ENCODE results near the gene PTPRD.

PTPRD gene

GRCh38 chr9:10260501-10260900 is 352.3 kb downstream of the PTPRD start:
- DNase-seq = no peak

DNA sequence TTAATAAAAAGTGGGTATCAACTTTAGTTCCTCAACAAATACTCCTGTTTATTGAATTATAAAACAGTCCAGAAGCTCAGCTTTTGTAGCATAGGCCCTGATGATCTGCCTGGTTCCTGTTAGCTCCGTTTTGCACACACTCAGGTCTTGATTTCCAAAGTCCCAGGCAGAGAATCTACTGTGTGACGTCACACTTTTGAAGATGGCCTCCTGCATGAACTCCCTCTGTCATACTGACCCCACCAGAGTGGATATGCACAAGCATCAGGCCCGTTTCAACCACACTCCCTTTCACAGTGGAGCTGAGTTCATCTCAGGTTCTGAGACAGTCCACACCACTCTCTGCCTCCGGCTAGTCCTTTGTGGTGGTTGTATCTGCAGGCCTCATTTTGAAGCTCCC is 353.1 kb downstream of the PTPRD start:
- DNase-seq = no peak

GRCh38 chr9:10255758-10256157 is 357.0 kb downstream of the PTPRD start:
- no peak for DNase-seq

- DNase-seq = no peak
These were observed 358.5 kb downstream of the PTPRD start for GRCh38 chr9:10254338-10254737.

DNA sequence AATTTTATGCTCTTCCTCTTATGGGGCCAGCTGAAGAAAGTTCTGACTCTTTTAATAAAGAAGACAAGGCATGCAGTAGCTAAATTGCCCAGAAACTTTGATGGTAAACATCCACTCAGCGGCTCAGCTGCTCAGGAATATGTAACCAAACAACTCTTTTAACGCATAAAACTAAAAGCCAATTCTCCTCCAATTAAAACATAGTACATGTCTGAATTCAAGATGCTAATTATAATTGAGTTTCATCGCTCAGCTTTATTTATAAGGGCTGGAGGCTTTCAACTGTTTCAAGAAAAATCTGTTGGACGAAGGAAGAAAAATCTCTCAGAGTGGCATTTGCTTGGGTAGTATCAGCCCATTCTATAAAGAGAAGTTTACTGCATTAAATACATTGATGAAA is 359.5 kb downstream of the PTPRD start:
- no peak for DNase-seq

- DNase-seq = no peak
These were observed 360.6 kb downstream of the PTPRD start for GRCh38 chr9:10252174-10252573.

GRCh38 chr9:10251490-10251889 is 361.3 kb downstream of the PTPRD start:
- DNase-seq = no peak

DNA sequence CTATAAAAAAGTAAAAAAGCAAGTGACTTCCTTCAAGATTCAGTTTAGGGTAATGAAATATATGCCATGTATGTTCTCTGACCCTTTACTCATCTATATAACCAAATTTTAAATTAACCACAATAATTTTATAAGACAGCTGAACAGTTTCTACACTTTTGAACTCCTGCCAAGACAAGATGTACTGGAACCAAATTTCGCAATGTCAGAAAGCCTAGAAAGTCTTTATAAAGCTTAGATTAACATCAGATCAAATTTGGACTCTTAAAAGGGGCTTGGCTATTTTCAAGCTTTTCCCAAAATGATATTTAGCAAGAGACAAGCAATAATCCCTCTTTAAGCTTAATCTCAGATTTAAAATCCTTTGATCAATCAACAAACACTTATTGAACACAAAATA is 362.6 kb downstream of the PTPRD start:
- DNase-seq = no peak

- DNase-seq = no peak
These were observed 363.9 kb downstream of the PTPRD start for GRCh38 chr9:10248890-10249289.

DNA sequence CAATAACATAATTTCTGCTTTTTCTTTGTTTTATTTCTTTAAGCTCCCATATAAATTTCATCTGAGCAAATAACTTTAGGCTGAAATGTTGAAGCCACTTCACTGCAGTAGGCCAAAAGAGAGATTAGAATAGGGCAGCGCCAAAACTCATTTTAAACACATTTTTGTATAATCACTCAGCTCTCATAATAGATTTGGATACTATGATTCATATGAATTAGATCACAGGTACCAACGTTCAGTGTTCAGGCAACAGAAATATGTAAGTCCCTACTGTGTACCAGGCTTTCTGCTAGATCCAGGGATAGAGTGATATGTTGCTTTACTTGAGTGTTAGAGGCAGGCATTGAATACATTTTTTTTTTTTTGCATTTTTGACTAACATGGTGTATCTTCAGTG is 370.5 kb downstream of the PTPRD start:
- no peak for DNase-seq

DNA sequence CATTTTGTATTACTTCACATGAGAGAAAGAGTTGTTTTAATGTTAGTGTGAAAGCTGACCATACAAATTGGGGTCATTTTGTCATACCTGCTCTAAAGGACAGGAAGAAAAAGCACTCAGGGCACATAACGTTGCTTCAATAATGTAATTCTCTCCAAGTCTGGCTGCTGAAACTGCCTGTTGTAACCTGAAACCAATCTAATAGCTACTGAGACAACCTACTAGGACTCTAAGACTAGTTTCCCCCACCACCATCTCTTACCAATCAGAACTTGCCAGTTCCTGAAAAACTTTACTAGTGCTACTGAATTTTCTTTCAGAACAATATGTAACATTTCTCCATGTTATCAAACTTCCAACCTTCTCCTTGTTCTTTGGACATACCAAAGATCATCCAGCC is 374.7 kb downstream of the PTPRD start:
- DNase-seq = no peak

- DNase-seq = no peak
These were observed 375.2 kb downstream of the PTPRD start for GRCh38 chr9:10237584-10237983.

DNA sequence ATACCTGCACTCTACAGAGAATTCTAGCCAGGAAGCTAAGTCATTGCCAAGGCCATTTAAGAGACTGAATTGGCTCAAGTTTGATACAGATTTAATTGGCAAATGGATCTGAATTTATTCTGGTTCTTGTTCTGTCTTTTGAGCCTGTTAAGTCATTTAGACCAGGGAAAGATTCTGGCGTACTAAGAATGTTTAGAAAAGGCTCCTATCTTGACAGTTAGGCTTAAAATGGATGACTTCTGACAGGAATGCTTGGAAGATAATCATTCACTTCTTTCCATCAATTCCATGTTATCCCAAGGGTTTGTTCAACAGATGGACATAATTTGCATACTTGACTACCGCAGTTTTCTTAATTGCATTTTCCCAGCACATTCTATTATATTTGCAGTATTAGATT is 376.6 kb downstream of the PTPRD start:
- no peak for DNase-seq

DNA sequence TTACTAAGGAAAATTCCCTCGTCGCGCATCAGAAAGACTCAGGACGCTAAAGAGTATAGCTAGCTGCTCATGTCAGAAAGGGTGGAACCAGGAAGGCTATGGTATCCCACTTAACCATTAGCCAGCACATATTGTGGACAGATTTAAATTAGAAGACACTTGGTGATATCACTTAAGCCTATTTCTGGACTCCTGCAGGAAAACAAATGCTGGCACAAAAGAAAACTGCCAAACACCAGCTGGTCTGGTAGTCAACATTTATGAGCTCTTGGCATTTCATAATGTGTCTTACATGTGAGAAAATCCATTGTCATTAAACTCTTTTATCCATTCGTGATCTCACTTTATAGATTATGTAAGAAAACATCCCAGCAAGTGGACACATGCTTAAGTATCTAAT is 377.4 kb downstream of the PTPRD start:
- no peak for DNase-seq

DNA sequence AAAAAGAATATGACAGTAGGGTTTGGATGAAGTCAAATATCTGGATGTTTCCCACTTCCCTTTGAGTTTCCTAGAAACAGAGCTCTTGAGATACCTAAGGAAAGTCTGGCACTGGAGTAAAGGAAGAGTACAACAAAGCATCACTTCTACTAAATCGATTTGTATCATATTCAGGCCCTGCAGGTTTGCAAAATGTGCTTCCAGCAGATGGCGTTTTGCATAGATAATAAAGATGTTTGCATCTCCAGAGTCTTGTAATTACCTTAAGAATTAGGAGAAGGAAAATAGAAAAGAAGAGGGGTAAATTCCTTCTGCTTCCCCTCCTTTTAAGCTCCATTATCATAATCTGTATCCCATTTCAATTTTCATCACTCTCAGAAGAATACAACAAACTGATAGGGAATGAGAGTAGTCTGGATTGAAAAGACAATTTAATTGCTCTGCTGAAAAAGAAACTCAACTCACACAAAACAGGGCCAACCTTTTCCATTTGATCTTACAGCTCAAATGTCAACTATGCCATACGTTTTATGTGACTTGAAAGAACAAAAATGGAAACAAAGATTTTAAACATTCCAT is 380.4 kb downstream of the PTPRD start:
- no peak for DNase-seq

DNA sequence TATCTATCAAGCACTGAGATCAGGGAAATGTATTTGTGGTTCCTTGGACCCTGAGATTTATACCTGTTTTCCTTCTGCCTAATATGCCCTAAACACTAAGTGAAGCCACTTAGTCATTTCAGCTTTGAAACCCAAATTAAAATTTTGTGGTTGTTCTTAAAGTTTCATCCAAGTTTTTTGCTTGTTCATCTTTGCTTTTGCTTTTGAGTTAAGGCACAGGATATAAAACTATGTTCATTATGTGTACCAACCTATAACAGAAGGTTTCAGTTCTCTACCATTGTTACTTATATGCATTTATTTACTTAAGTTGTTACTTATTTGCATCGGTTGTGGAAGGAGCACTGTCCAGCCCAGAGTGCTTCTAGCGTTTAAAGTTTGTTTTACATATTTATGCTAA is 382.3 kb downstream of the PTPRD start:
- DNase-seq = no peak

- DNase-seq = no peak
These were observed 384.7 kb downstream of the PTPRD start for GRCh38 chr9:10228082-10228481.

DNA sequence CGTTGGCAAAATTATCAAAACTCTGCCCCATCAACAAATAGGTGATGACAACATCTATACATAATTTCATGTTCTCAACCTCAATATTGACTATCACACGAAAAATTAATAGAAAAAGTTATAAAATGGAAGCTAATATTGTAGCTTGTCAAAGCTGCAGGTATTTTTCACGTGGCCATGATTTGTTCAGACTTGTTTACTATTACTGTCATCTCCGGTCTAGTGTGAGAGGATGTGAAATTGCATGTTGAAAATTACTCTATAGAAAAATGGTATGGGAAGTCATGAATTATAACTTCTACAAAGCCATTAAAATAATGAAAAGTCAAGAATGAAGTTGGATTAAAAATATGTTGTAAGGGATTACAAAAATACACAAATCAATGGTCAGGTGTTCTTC is 385.8 kb downstream of the PTPRD start:
- DNase-seq = no peak

DNA sequence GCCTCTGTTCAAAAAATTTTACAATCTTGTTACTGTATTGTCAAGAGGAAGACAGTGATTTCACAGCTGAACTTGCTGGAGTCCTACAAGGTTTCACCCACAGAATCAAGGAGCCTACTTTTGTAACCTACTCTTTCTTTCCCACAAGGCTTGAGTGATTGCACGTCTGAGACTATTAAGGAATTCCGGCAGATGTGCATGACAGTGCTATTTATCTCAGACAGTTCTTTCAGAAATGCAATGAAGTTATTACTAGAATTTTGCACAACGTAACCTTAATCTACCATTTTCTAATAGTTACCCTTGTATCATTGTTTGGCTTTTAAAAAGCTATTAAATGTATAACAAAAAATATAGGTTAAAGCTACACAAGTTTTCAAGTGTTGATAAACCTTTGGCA is 400.1 kb downstream of the PTPRD start:
- no peak for DNase-seq

- DNase-seq = no peak
These were observed 404.1 kb downstream of the PTPRD start for GRCh38 chr9:10208691-10209069.

GRCh38 chr9:10204276-10204675 is 408.5 kb downstream of the PTPRD start:
- DNase-seq = no peak

DNA sequence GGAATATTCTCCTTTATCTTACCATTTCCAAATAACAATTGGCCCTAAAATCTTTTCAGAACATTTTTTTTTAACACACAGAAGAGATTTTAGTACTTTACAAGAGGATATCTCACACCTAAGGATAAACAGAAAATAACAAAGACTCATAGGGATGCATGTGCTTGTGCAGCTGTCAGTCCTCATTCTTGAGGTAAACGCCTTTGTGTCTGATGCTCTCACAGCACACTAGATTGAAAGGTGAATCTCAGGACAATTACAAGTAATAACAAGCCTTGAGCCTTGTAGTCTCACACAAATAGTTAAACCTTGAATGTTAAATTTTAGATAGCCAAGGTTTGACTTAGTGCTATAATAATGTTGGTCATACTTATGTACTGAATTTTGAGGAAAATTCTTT is 439.2 kb downstream of the PTPRD start:
- no peak for DNase-seq

DNA sequence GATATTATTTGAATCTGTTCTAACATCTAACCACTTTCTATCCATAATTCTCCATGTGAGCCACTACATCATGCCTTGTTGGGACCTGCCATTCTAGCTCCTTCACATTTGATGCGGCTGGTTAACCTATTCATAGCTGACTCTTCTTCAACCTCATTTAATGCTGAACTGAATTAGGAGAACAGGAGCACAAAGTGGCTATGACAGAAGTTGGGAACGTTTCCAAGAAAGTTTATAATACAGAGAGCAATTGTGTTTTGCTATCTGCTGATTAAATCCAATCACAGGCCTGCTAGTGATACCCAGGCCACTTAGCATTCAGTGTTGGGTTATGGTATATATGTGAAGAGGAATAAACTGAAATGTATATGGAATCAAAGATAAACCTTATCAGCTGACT is 440.3 kb downstream of the PTPRD start:
- no peak for DNase-seq

DNA sequence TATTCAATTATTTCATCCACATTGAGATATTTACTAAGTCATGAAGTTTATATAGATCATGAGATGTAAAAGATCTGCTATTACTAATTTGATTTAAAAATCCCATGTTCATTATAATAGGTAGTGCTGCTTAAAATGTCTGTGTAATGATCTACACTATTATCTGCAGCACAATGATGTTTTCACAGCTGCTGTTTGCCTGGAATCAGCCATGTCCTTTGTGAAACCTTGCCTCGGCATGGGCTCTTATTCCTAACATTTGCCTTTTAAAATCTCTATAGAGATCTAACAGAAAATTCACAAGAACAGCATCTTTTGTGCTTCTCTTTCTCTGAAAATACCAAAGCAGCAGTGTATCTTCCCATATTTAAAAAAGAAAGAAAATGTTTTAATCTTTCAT is 444.6 kb downstream of the PTPRD start:
- DNase-seq = no peak

DNA sequence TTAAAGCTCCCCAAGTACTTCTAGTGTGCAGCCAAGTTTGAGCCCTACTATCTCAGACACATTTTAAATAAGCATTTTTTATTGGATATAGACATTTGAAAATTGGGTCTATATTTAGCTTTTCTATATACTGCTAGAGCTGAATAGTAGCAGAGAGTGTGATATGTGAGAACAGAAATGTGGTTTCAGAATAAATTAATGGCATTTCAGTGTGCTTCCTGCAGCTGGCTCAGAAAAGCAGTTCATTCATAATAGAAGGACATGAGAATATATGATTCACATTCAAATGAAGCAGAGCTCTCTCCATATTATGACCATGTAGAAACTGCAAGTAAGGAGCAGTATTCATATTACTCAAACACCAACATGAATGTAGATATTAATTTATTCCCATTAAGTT is 464.0 kb downstream of the PTPRD start:
- no peak for DNase-seq

All from activated CD4-positive, alpha-beta T cell treated with anti-CD3 and anti-CD28 coated beads, Interleukin-2, amount 50 U/mL, for 4 hours (primary cell).